ENCODE data around the gene PELI2.

DNA sequence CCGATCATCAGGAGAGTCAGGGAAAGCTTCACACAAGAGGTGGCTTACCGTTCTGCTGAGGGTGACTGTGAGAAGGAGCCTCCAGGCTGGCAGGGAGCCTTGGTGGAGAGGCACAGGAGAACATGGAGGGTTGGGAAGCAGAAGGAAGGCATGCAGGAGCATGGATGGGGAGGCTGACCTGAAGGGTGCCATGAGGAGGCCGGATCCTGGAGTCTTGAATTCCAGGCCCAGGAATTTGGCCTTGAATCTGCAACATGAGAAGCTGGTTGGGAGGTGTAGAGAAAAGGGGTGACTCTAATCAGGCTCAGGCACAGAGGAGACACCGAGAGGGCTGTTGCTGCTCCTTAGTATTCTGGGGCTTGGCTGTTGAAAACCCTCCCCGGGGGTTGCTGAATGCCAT, 130.2 kb downstream of the PELI2 start:
- TF ChIP-seq CTCF (IDR thresholded peaks at IDR 0.05 in 2 of 3, conservative IDR thresholded peaks at IDR 0.05 in 1 of 3; ENCODE audit: borderline replicate concordance in 1 of 3, insufficient read depth in 1 of 3, low read depth in 2 of 3, low read length in 2 of 3) (no peak), JUND (IDR thresholded peaks at IDR 0.05) (no peak)
